HEK293 (cell line): ENCODE measurements around the gene TMEM236.

Source experiments
- HOXA7 ChIP-seq: sonication (generic); formaldehyde crosslinking; IDR thresholded peaks from 2 replicates; pipeline ENCODE4 v1.8.1; 2022; ENCODE audit warnings: missing genetic modification reagents, borderline replicate concordance
- SALL2 ChIP-seq: fragments of 450-650 bp; formaldehyde crosslinking; IDR thresholded peaks from 2 replicates; pipeline ENCODE4 v1.5.0; 2017; ENCODE audit warnings: missing biosample characterization, mild to moderate bottlenecking, missing genetic modification characterization, borderline replicate concordance
- ZIC2 ChIP-seq: fragments of 450-650 bp; formaldehyde crosslinking; IDR thresholded peaks from 2 replicates; pipeline ENCODE4 v1.5.1; 2016; ENCODE audit warnings: missing biosample characterization, missing genetic modification characterization
- ZNF521 ChIP-seq: fragments of 450-650 bp; formaldehyde crosslinking; IDR thresholded peaks from 2 replicates; pipeline ENCODE4 v1.5.1; 2017; ENCODE audit warnings: missing biosample characterization, mild to moderate bottlenecking, missing genetic modification characterization
- ZNF76 ChIP-seq: fragments of 450-650 bp; formaldehyde crosslinking; IDR thresholded peaks from 2 replicates; pipeline ENCODE4; 2016; ENCODE audit warnings: low read depth, missing biosample characterization, missing genetic modification characterization, borderline replicate concordance
- TF ChIP-seq, protein P1 (sequence below): fragments of 450-650 bp; formaldehyde crosslinking; IDR thresholded peaks from 2 replicates; pipeline ENCODE4 v1.5.1; 2016; ENCODE audit warnings: missing biosample characterization, missing genetic modification characterization
- TF ChIP-seq, protein P2 (sequence below): fragments of 450-650 bp; formaldehyde crosslinking; IDR thresholded peaks from 2 replicates; pipeline ENCODE4 v1.5.1; 2016; ENCODE audit warnings: missing biosample characterization, missing genetic modification characterization
- TF ChIP-seq, protein P3 (sequence below): fragments of 450-650 bp; formaldehyde crosslinking; IDR thresholded peaks from 2 replicates; pipeline ENCODE4 v1.5.1; 2016; ENCODE audit warnings: missing biosample characterization, missing genetic modification characterization, low read depth
- TF ChIP-seq, protein P4 (sequence below): fragments of 450-650 bp; formaldehyde crosslinking; IDR thresholded peaks from 2 replicates; pipeline ENCODE4; 2016; ENCODE audit warnings: missing biosample characterization, missing genetic modification characterization

DNA sequence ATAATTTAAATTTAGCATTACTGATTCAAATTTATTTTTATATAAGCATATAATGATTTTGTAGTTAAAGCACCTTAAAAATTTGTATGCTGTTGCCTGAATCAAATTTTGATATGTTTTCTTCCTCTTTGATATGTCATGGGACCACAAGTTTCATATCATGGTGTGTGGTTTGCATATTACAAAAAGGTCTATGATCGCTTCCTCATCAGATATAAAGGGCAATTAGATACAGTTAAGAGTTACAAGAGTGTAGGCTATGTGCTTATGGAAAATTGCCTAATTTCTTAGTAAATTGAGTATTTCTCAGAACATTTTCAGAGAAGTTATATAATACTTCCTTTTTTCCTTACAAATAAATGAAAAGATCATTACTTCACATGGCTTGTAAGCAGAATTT lies 79.3 kb downstream of the TMEM236 start:
- no peak for TF ChIP-seq ZIC2 (tag by site-specific recombination)
- TF ChIP-seq, protein P1, sequence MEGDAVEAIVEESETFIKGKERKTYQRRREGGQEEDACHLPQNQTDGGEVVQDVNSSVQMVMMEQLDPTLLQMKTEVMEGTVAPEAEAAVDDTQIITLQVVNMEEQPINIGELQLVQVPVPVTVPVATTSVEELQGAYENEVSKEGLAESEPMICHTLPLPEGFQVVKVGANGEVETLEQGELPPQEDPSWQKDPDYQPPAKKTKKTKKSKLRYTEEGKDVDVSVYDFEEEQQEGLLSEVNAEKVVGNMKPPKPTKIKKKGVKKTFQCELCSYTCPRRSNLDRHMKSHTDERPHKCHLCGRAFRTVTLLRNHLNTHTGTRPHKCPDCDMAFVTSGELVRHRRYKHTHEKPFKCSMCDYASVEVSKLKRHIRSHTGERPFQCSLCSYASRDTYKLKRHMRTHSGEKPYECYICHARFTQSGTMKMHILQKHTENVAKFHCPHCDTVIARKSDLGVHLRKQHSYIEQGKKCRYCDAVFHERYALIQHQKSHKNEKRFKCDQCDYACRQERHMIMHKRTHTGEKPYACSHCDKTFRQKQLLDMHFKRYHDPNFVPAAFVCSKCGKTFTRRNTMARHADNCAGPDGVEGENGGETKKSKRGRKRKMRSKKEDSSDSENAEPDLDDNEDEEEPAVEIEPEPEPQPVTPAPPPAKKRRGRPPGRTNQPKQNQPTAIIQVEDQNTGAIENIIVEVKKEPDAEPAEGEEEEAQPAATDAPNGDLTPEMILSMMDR = no peak
- TF ChIP-seq, protein P2, sequence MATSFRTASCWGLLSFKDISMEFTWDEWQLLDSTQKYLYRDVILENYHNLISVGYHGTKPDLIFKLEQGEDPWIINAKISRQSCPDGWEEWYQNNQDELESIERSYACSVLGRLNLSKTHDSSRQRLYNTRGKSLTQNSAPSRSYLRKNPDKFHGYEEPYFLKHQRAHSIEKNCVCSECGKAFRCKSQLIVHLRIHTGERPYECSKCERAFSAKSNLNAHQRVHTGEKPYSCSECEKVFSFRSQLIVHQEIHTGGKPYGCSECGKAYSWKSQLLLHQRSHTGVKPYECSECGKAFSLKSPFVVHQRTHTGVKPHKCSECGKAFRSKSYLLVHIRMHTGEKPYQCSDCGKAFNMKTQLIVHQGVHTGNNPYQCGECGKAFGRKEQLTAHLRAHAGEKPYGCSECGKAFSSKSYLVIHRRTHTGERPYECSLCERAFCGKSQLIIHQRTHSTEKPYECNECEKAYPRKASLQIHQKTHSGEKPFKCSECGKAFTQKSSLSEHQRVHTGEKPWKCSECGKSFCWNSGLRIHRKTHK (tag by site-specific recombination) = no peak
- TF ChIP-seq, protein P3, sequence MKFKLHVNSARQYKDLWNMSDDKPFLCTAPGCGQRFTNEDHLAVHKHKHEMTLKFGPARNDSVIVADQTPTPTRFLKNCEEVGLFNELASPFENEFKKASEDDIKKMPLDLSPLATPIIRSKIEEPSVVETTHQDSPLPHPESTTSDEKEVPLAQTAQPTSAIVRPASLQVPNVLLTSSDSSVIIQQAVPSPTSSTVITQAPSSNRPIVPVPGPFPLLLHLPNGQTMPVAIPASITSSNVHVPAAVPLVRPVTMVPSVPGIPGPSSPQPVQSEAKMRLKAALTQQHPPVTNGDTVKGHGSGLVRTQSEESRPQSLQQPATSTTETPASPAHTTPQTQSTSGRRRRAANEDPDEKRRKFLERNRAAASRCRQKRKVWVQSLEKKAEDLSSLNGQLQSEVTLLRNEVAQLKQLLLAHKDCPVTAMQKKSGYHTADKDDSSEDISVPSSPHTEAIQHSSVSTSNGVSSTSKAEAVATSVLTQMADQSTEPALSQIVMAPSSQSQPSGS (tag by site-specific recombination) = no peak
- TF ChIP-seq, protein P4, sequence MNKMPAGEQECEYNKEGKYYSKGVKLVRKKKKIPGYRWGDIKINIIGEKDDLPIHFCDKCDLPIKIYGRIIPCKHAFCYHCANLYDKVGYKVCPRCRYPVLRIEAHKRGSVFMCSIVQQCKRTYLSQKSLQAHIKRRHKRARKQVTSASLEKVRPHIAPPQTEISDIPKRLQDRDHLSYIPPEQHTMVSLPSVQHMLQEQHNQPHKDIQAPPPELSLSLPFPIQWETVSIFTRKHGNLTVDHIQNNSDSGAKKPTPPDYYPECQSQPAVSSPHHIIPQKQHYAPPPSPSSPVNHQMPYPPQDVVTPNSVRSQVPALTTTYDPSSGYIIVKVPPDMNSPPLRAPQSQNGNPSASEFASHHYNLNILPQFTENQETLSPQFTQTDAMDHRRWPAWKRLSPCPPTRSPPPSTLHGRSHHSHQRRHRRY (tag by site-specific recombination) = no peak
- TF ChIP-seq ZNF521 (tag by site-specific recombination) = no peak
- TF ChIP-seq ZNF76 (tag by site-specific recombination) = no peak
- TF ChIP-seq HOXA7 (CRISPR knock-in tag) = no peak
- TF ChIP-seq SALL2 (tag by site-specific recombination) = no peak
